Activated effector memory CD4-positive, alpha-beta T cell treated with Interleukin-2 at 50 U/mL for 16 hours (primary cell): Measurements from ENCODE around the gene AQP2.

Experiments used
- DNase-seq: peaks from one replicate; pipeline ENCODE4 v3.0.0-alpha.2; 2020

Gene AQP2

DNA sequence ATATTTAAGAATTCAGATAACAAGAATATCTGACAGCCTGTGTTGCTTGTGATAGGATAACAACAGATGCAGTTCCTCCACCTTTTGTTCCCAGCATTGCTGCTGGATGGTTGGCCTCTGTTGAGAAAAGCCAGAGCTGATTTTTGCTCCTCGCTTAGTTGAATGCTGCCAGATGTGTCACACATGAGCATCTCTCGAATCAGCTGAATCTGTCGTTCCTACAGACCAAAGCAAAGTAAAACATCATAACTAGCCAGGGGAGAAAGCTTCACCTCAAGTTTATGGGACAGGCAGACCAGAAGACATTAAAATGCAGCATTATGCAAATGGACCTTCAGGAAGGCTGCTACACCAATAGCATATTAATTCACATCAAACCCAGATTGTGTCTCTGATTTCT, 54.6 kb downstream of the AQP2 start:
- no peak for DNase-seq

DNA sequence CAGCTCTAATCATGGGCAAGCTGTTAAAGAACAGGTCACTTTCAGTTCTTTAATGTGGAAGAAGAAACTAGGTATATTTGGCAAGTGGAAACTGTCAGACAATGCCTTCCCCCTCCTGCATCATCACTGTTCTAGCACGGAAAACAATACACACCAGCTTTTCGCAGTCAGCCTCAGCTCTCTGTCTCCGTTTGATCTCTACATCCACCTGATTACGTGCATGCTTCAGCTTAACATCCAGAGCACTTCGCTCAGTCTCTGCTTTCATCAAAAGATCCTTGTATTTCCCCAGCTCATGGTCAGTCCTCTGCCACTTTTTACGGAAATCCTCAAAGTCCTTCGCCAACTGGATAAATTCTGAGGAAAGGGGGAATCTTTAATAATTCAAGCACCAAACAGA, 55.7 kb downstream of the AQP2 start:
- DNase-seq: no peak

DNA sequence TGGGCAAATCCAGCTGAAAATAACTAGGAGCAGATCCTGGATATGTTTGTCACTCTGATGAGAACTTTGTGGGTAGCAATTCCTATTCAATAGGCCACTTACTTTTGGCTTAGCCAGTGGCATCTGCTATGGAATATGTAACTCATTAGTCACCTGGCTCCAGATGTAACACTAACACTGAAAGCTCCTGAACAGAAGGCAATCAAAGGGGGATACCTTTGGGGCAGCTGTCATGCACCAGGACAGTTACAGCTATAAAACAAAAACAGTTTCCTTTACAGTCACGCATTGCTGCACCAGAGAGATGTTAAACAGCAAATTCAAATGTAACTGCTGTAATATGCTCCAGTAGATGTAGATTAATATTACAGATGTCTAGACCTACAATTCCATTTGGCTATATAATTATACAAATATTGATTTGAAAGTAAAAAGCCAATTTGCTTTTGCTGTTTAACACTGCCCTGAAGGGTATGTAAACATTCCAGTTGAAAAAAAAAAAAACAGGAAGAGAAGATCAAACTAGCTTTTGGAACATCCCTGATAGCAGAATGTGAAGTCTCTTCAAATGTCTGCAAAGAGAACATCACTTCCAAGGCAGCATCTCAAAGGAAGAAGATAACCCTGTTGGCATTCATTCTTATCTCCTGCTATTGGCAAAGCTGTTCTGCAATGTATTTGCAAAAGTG, 56.4 kb downstream of the AQP2 start:
- no peak for DNase-seq
